ENCODE data around the gene GRHL1.
A peak's percentile ranks its signal among the peaks of the same experiment; 100 is the strongest.

The GRHL1 gene

DNA sequence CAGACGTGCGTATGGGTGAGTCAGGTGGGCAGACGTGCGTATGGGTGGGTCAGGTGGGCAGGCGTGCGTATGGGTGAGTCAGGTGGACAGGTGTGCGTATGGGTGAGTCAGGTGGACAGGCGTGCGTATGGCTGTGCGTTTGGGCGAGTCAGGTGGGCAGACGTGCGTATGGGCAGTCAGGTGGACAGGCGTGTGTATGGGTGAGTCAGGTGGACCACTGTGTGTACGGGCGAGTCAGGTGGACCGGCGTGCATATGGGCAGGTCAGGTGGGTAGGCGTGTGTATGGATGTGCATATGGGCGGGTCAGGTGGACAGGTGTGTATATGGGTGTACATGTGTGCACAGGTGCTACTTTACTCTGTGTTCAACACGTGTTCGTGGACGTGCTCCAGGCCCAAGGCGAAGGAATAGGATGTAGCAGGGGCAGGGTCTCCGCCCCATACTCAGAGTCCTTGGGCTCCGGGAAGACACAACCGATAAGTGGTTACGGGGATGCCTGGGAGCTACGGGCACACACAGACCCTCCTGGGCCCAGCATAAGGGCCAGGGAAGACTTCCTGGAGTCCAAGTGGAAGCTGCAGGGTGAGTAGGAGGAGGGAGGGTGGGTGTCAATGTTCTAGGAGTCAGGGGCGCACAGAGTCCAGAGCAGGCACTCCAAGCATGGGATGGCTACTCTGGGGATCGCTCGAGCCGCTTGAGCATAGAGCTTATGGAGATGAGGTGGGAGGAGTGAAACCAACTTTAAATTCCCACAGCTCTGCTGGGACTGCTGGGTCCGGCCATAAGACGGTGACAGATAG lies 64.7 kb downstream of the GRHL1 start:
- H3K27ac ChIP-seq, result no peak overlapping the region

DNA sequence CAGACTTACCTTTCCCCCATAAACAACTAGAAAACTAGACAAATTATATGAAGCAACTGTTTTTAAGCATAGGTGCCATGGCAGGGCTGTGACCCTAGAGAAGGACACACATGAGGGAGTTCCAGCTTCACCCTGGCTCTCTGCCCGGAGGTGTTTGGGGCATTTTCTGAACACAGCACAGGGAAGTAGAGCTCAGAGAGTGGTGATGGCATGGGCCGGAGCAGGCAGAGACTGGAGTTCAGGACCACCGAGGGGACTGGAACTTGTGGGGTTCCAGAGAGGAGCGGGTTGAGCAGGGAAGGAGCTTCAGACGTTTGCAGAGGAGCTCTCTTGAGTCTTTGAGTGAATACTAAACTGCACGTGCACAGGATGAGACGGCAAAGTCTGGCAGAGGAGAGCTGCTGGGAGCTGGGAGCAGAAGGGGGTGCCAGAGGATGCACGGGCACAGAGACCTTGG lies 65.3 kb downstream of the GRHL1 start:
- no peak overlapping the region for H3K27ac ChIP-seq
- no peak overlapping the region for H3K4me3 ChIP-seq

More for the DNA sequence above, 64.7 kb downstream of the GRHL1 start:
- H3K4me3 ChIP-seq, result no peak overlapping the region

DNA sequence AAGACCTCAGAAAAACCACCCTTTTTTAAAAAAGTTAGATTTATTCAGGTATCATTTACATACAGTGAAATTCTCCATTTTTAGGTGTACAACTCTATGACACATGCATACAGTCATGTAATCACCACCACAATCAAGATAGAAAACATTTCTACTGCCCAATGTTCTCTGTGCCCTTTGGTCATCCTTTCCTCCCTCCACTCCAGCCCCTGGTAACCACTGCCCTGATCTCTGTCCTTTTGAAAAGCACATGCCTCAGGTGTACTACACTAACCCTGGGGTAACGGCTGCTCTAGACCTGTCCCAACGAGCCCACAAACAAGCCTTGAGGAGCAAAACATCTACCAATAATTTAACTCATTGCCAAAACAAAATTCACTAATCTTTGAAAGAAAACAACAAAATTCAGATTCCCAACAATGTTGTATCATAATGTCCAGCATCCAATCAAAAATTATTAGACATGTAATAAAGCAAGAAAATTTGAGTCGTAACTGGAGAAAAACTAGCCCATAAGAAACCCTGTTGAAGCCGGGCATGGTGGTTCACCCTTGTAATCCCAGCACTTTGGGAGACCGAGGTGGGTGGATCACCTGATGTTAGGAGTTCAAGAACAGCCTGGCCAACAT lies 65.9 kb downstream of the GRHL1 start:
- Histone ChIP-seq H3K4me3 (no peak overlapping the region), H3K27ac (no peak overlapping the region)

DNA sequence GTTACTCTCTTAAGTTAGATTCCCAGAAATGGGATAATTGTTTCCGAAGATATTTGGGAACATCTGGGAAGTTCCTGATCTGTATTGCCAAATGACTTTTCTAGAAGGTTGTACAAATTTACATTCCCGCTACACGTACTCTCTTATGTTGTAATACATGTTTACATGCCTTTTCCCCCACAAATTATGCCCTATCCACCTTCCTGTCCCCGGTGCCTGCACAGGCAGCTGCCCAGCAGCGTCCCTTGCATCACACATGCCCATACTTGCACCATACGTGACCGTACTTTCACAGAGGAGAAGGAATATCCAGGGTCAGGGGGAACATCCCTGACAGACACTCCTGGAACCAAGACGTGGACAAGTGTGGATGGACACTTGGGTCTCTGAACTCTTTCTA lies 67.7 kb downstream of the GRHL1 start:
- H3K27ac ChIP-seq, result peak overlapping the region in 8 of 21 experiments; percentile 7 to 52 (median 36)
- no peak overlapping the region for H3K4me3 ChIP-seq

DNA sequence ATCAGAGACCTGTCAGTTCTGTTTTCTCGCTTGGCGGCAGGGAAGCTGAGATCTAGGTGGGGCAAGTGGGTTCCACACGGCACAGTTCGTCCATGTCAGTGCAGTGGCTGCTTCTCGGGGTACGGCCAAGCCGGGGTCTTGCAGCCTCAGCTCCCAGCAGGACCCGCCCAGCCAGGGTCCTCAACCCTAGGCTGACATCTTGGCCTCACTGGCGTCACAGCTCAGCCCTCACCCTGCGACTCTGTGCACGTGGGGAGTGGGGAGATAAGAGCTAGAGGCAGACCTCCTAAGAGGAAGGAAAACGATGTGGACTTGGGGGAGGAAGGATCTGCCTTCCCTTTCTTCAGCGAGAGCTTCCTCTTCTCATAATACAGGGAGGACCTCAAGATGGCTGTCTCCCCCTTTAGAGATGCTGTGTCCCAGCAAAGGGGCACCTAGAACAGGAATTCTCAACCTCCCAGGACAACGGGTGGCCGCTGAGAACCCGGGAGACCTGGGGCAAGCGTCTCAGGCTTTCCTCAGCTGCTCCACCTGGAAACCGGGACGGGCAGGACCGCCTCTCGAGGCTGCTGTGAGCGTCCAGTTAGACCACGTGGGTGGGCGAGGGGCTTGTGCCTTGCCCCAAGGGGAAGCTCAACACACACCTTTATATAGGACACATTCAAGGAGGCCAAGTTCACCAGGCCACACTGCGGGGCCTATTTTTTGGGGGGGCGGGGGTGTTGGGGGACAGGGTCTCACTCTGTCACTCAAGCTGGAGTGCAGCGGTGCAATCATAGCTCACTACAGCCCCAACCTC lies 68.3 kb downstream of the GRHL1 start:
- peak overlapping the region in 7 of 21 experiments; percentile 7 to 52 (median 37) for H3K27ac ChIP-seq
- no peak overlapping the region for H3K4me3 ChIP-seq

DNA sequence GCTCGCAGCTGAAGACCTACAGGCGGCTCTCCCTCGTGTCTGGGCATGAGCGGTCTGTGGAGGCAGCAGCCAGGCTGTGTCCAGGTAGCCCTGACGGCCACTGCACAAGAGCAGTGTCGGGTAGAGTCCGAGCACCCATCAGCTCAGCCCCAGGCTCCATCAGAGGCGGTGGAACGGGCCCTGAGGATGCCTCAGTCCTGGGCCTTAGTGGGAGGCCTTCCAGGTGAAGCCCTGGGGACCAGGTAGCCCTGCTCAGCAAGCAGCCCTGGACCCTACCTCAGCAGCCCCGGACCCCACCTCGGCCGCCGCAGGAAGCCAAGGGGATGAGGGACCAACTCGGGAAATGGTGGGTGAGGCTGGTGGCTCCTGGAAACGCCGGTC lies 70.5 kb downstream of the GRHL1 start:
- no peak overlapping the region for H3K4me3 ChIP-seq
- peak overlapping the region in 2 of 21 experiments; percentile 57 to 58 for H3K27ac ChIP-seq

DNA sequence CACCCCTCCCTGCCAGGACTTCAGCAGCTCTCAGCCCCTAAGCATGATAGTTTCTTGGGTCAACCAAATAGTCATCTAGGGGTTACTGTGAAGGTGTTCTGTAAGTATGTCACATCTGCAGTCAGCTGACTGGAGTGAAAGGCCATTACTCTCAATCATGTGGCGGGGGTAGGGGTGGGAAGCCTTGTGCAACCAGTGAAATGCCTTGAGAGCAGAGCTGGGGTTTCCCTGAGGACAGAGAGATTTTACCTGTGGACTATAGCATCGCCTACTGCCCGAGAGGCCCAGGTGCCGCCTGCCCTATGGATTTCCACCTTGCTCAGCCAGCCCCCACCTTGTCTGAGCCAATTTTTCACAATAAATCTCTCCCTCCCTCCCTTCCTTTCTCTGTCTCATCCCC lies 71.0 kb downstream of the GRHL1 start:
- peak overlapping the region in 2 of 21 experiments; percentile 57 to 58 for H3K27ac ChIP-seq
- H3K4me3 ChIP-seq, result no peak overlapping the region

DNA sequence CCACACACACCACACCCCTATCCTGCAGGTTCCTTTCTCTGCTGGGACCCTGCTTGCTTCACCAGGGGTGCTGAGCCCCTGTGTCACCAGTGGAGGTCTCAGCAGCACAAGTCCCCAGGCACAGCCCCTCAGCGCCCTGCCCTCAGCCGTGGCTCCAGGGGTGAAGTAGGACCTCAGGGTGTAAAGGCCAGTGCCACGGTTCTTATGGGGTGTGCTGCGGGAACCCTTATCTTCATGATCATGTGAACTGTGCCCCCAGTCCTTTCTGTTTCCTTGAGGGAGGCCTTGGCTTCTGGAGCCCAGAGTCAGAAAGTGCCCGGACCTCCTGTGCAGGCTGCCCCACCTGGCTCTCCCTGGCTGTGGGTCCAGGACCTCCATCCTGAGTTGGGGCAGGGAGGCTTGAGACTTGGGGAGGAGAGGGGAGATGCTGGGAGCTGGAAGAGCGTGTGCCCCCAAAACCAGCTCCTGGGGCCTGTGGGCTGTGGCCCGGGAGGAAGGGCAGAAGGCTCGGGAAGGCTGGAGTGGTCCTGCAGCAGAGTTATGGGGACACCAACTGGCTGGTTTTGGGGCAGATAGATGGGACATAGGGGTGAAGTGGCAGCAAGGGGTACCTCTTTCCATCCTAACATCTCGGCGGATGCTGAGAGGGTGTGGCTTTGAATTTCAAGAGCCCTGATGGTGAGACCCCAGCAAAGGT lies 71.6 kb downstream of the GRHL1 start:
- no peak overlapping the region for H3K27ac ChIP-seq
- H3K4me3 ChIP-seq, result no peak overlapping the region

DNA sequence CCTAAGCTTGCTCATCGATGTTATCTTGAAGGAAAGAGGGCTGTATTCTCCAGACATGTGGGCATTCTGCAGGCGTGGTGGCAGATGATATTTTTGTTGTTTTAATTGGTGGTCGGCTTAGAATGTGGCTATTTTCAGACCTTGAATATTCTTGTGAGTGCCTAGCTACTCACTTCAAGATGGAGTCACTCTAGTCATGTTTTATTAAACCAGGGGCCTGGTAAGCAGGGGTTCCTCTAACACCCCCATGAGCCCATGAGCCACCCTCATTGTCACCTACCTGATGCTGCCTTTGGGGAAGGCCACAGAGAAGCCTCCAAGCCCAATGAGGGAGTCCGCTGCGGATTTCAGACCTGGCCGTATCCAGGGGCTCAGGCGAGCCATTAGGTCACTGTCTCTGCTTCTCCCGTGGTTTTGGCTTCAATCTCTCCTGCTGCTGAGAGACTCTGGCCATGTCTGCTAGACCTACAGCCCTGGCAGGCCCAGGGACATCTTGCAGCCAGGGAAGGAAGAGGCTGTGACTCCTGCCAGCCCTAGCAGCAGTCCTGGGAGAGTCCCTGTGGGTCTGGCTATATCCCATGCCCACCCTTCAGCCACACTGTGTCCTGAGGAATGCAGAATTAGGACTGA lies 75.6 kb downstream of the GRHL1 start:
- H3K27ac ChIP-seq, result peak overlapping the region in 6 of 21 experiments; percentile 21 to 85 (median 78)
- no peak overlapping the region for H3K4me3 ChIP-seq

DNA sequence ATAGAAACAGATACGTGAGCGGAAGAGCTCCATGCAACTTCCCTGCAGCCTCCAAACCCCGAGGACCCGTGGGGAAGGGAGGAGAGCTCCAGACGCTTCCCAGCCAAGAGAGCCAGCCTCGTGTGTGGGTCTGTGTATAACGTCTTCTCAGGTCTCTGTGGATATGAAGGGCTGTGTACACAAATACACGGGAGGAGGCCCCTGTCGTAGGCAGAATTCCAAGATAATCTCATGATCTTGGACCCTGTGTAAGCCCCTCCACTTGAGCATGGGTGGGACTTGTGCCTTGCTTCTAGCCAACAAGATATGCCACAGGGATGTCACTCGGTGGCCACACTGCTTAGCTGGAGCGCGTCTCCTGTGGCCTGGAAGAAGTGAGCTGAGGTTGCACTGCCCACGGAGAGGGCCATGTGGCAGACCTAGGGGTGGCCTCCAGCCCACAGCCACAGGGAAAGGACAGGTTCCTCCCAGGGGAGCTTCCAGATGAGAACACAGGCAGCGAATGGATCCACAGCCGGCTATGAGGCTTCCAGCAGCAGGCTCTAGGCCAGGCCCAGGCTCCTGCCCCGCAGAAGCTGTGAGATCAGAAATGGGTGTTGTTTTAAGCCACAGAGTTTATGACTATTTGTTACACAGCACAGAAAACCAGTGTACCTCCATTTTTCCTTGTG lies 76.3 kb downstream of the GRHL1 start:
- Histone ChIP-seq H3K27ac (peak overlapping the region in 11 of 21 experiments; percentile 14 to 85 (median 77)), H3K4me3 (no peak overlapping the region)

DNA sequence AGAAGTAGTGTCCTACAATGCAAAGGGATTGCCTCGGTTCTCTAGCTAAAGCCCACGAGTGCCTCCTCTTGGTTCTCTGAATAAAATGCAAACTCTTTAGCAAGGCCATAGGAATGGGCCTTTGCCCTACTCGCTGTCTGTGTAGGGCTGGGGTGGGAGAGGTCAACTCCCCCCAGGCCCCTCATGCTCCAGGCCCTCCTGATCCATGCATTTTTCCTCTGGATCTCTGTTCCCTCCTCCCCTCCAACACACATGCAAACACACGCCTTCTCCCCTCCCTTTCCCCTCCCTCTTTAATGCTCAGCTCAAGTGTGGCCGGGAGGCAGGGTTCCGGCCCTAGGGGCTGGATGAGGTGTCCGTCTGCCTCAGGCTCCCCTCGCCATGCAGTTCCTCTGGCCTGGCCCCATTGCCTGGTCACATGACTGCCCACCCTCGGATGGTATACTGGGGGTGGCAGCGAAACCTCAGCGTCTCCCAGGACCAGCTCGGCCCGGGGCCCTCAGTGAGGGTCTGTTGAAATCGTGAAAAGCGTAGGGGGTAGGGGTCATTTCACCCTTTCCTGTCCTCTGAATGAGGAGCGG lies 77.0 kb downstream of the GRHL1 start:
- Histone ChIP-seq H3K27ac (peak overlapping the region in 19 of 21 experiments; percentile 4 to 85 (median 69)), H3K4me3 (no peak overlapping the region)

DNA sequence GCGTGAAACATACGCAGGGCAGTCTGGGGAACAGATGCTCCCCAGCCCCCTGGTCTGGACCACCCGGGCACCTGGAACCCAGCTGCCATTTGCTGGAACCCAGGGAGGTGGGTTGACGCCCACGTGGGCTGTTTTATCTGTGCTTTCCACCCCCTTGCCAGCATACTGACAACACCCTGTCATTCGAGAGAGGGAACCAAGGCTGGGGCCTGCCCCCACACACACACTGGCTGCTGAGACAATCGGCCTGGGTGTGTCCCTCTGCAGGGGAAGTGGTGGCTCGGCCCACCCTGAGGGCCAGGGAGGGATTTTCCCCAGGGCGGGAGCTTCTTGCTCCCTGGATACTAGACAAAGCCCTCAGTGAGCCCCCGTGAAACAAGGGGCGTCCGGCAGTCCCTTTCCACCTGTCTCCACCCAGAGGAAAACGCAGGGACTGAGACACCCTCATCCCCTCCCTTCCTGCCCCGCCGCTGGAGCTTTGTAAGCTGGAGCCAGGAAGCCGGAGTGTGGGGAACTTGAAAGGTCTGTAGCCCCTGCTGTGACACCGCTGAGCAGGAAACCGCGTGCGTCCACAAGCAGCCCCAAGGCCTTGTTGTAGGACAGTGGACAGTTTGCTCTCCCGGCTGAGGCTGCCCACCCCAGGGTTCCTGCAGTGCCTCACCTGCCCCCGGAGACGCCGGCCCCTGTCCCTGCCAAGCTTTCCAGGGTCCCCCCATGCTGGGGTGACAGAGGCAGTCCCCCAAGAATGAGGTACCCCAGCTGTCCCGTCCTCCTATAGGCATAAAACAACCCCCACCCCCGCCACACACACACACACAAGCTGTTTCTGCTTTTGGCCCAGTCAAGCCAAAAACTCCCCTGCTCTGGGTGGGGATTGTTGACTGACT lies 77.7 kb downstream of the GRHL1 start:
- peak overlapping the region in 20 of 21 experiments; percentile 4 to 85 (median 72) for H3K27ac ChIP-seq
- H3K4me3 ChIP-seq, result peak overlapping the region in 2 of 7 experiments; percentile 10 to 20

DNA sequence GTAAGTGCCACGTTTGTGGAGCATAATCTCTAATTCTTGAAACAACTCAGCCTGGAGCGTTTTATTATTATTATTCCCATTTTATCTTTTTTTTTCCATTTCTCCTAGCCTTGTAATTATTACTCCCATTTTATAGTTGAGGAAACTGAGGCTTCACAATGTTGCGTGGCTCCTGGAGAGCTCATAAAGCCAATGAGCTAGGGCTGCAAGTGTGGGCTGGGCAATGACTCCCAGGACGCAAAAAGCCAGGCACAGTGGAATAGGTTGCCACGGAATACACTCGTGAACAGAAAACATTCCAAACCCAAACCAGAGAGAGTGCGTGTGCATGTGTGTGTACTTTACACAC lies 78.4 kb downstream of the GRHL1 start:
- Histone ChIP-seq H3K4me3 (peak overlapping the region in 2 of 7 experiments; percentile 10 to 20), H3K27ac (peak overlapping the region in 18 of 21 experiments; percentile 4 to 85 (median 72))

DNA sequence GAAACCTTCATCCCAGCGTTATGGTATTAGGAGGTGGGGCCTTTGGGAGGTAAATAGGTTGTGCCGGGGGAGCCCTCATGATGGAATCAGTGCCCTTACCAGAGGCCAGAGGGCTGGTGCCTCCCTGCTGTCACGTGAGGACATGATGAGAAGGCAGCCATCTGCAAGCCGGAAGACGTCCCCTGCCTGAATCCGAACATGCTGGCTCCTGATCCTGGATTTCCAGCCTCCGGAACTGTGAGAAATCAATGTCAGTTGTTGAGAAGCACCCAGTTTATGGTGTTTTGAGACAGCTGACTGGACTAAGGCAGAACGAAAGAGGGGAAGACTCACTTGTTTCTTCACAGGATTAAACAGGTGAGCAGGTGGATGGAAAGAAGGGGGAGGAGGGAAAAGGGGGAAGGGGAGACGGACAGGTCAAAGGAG lies 78.8 kb downstream of the GRHL1 start:
- peak overlapping the region in 1 of 7 experiments; percentile 13 for H3K4me3 ChIP-seq
- H3K27ac ChIP-seq, result peak overlapping the region in 10 of 21 experiments; percentile 7 to 85 (median 76)

DNA sequence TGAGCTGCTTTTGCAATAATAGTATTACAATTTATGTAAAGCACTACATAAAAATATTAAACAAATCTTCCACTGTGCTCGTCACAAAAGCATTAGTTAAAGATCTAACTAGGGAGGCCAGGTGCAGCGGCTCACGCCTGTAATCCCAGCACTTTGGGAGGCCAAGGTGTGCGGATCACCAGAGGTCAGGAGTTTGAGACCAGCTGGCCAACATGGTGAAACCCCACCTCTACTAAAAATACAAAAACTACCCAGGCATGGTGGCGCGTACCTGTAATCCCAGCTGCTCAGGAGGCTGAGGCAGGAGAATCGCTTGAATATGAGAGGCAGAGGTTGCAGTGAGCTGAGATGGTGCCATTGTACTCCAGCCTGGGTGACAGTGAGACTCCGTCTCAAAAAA lies 79.3 kb downstream of the GRHL1 start:
- Histone ChIP-seq H3K4me3 (peak overlapping the region in 1 of 7 experiments; percentile 13), H3K27ac (peak overlapping the region in 8 of 21 experiments; percentile 41 to 85 (median 78))

DNA sequence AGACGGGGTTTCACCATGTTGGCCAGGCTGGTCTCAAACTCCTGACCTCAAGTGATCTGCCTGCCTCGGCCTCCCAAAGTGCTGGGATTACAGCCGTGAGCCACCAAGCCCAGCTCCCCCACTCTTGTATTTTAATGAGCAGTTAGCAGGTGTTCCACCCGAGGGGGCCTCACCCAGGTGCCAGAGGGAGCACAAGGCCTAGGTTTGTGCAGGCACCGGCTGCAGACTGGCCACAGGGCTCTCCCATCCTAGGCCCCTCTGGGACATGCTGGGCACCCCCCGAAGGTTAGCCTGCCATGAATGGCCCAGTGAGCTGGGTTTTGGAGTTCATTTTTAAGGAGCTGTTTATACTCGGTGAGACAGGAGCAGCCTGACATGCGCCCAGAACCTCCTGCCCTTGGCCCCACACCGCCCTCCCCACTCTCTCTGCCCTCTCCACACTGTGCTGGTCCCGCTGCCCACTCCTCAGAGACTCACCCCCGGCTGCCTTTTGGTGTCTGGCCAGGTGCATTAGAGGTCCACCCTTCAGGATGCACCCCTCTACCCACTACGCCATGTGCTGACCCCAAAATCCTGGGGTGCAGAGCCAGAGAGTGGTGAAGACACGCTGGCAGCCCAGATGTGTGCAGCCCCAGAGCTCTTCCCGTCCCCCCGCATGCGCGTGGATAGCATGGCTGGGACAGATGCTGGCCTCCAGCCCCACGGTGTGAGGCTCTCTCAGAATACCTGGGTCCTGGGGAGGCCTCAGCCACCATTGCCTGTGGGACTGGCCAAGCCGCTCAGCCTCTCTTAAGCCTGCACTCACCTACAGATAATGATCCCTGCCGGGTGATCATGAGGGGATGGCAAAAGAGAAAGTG lies 80.6 kb downstream of the GRHL1 start:
- H3K4me3 ChIP-seq, result no peak overlapping the region
- peak overlapping the region in 3 of 21 experiments; percentile 4 to 29 (median 7) for H3K27ac ChIP-seq
